GM19463 (cell line): Measurements from ENCODE around the gene RHBDF2.

ENCODE experiments used
- ATAC-seq: cut with Tn5 transposase; IDR thresholded peaks from one replicate; pipeline ENCODE4 v1.9.1; 2021; ENCODE audit warnings: mild to moderate bottlenecking, moderate library complexity; ENCODE audit not compliant: unreplicated experiment

Gene RHBDF2

DNA sequence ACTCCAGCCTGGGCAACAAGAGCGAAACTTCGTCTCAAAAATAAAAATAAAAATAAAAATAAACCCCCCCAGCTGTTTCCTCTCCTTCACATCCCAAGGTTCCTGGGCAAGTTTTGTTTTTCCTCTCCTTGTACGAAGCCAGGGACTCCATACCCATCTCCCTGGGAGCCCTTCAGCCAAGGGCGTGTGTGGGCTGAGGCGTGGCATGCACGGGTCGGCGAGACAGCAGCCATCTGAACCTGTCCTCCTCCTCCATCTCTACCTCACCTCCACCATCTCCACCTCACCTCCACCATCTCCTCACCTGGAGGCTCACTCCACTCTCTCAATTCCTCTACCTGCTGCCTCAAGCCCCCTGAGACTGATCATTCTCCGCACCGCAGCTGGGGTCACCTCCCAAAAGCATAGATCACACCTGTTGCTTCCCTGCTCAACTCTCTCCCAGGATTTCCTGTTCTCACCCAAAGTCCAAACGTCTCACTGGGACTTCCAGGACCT, 16.9 kb downstream of the RHBDF2 start:
- ATAC-seq, result no peak

- peak; percentile 58 for ATAC-seq
These were observed 20.1 kb downstream of the RHBDF2 start for GRCh38 chr17:76481071-76481655.

- ATAC-seq, result no peak
These were observed 20.6 kb downstream of the RHBDF2 start for GRCh38 chr17:76480632-76481031.

DNA sequence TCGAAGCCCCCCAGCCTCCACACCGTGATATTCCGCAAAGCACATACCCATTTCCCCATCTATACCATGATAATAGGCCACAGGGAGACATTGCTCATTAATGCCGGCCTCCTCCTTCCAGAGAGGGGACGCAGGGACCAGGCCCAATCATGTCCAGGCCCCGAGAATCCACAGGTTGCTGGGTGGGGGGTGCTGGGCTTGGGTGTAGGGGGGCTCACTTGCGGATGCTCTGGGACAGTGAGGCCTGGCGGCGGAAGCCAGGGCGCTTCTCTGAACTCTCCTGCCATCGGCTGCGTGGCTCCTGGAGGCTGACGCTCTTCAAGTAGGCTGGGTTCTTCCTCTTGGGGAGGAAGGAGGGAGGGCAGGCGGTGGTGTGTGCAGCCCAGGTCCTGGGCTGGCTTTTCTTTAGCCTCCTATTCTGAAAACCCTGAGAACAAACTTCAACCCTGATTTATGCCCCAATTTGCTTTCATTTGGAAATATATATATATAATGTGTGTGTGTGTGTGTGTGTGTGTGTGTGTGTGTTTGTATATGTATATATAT, 21.6 kb downstream of the RHBDF2 start:
- ATAC-seq, result no peak

DNA sequence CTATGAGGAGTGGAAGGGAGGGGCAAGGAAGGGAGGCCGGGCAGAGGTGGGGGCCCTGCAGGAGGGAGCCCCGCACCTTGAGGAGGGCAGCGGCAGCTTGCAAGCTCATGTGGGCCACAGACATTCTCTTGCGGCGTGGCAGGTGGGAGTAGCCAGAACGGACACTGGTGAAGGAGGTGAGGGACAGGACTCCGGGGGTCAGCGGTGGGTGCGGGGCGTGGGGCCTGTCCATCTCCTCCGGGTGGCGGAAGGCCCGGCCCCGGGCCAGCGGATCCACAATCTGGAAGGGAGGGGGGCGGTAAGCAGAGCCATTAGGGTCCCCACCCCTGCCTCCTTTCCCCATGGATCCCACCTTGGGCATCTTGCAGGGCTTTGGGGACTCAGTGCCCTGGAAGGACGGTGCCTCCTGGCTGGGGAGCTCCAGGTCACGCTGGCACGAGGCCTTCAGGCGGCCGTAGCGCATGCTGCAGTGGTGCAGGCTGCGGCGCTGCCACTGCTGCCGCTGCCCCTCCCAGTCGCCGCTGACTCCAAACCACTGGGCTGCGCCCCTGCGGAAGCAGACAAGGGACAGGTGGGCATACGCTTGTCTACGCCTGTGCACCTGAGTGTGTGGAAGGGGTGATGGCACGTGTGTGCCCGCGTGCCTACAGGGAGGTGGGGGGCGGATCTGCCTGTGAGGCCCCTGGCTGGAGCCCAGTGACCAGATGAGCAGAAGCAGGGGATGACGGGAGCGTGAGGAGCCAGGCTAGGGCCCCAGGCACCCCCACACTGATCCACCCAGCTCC, 22.3 kb downstream of the RHBDF2 start:
- ATAC-seq, result no peak

GRCh38 chr17:76478097-76478496, 23.1 kb downstream of the RHBDF2 start:
- ATAC-seq, result no peak

DNA sequence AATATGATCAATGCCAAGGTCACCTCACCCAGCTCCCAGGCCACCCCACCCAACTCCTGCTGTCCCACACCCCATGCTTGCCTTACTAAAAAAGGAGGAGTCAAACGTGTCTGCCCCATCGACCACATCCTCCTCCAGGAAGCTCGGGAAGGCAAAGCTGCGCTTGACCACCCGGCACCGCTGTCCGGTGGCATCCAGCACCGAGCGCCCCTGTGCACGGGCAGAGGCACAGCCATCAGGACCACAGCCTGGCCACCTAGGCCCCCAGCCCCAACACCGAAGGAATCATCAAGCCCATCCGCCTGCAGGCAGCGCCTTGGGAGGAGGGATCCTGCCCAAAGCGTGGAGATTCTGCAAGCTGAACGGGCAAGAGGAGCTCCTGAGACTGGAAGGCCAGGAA, 23.6 kb downstream of the RHBDF2 start:
- ATAC-seq, result no peak

DNA sequence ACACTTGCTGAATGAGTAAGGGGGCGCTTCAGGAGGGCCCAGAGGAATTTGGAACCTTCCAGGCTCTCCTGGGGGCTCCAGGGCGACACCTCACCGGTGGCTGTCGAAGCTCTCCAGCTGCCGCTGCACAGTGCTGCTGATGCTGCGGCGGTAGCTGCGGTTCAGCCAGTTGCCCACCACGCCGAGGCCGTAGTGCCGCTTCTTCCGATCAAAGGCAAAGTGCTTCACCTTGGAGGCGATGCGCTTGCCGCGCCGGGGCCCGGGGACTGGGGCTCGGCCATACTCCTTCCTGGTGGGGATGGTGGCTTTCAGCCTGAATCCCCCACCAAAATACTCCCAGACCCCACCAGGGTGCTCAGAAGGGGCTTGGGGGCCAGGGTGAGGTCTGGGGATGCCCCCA, 24.5 kb downstream of the RHBDF2 start:
- no peak for ATAC-seq

GRCh38 chr17:76475302-76475701, 25.9 kb downstream of the RHBDF2 start:
- ATAC-seq, result no peak

GRCh38 chr17:76474894-76475293, 26.3 kb downstream of the RHBDF2 start:
- no peak for ATAC-seq

DNA sequence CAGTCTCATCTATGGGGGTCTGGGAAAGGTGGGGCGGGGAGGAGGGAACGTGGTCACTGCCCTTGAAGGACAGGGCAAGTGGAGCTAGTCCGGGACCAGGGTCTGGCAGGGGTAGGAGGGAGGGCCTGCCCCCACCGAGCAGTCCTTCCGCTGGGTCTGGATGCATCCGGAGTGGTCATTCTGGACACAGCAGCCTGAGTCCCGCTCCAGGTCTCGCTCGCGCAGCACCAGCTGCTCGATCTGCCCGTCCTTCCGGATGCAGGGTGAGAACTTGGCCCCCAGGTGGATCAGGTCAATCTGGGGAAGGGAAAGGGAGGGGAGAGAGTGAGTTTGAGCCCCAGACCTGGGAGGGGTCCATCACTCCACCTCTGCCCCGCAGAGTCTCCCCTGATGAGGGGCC, 27.0 kb downstream of the RHBDF2 start:
- no peak for ATAC-seq

- ATAC-seq, result no peak
These were observed 27.7 kb downstream of the RHBDF2 start for GRCh38 chr17:76473541-76473985.

- no peak for ATAC-seq
These were observed 28.5 kb downstream of the RHBDF2 start for GRCh38 chr17:76472726-76473125.

- ATAC-seq, result no peak
These were observed 29.0 kb downstream of the RHBDF2 start for GRCh38 chr17:76472258-76472645.

DNA sequence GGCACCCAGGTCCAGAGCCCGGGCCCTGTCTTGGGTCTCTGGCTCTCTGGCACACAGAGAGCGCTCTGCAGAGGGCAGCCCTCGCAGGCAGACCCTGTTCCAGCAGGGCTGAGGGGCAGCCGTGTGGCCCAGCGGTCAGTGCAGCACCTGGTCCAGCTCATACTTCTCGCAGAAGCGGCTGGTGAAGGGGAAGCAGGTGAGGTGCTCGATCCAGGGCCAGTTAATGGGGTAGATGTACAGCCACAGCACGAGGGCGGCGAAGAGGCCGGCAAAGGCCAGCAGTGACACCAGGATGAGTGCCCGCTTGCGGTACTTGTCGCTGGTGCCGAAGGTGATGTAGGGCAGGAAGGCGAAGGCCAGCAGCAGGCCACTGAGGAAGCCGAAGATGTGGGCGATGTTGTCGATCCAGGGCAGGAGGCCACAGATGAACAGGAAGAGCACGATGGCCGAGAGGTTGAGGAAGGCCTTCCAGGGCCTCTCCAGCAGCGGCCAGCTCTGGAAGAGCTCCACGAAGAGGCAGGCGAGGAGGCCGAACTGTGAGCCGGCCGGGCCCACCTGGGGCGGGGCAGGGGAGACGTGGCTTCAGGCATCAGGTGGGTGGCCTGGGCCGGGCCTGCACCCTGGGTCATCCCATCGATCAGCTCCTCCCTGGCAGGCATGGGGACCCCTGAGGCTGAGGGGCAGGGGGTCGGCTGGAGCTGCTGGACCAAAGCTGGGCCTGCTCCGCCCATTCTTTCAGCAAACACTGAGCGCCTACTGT, 29.5 kb downstream of the RHBDF2 start:
- no peak for ATAC-seq

GRCh38 chr17:76469991-76470739, 31.1 kb downstream of the RHBDF2 start:
- no peak for ATAC-seq

DNA sequence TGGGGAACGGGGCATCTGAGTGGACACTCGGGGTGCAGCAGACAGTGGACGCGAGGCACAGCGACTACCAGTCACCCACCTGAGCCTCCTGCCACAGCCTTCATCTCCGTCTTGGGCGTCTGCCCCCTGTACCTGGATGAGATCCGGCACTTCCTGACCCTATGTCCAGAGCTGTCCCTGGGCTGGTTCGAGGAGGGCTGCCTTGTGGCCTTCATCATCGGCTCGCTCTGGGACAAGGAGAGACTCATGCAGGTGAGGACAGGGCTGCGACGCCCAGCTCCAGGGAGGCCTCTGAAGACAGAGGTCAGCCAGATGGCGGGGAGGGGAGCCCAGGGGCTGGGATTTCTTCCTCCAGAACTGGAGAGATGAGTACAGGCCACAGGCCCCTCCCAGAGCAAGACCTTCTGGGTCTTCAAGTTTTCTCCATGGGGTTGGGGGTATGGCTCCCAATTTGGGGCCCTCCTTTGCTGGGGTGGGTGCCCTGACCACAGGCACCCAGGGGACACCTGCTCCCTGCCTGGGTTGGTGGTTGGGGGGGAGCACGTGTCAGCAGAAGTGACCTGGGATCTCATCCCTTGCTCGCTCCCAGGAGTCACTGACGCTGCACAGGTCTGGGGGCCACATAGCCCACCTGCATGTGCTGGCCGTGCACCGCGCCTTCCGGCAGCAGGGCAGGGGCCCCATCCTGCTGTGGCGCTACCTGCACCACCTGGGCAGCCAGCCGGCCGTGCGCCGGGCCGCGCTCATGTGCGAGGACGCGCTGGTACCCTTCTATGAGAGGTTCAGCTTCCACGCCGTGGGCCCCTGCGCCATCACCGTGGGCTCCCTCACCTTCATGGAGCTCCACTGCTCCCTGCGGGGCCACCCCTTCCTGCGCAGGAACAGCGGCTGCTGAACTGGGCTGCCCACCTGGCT, 31.9 kb downstream of the RHBDF2 start:
- ATAC-seq, result no peak

GRCh38 chr17:76468634-76469010, 32.6 kb downstream of the RHBDF2 start:
- ATAC-seq, result no peak

GRCh38 chr17:76467809-76468633, 33.2 kb downstream of the RHBDF2 start:
- ATAC-seq, result no peak
